ENCODE results near the gene AUTS2. TPM values are rescaled to one million over a fixed set of nuclear protein-coding genes. Genes with fewer than 3 reads are reported as not detected.

AUTS2 gene
- total and polyA plus RNA-seq, 7 experiments from 2014 or later: 0.40 to 31.7 (median 4.2) TPM

- H3K4me3 ChIP-seq (ENCODE audit: low read length): no peak overlapping the region
- no peaks in the 10 kb centered on the region for H3K36me3 ChIP-seq (ENCODE audit: control insufficient read depth in 2 of 3, insufficient read depth in 3 of 3, low read length in 3 of 3)
- peaks cover 0 to 8% (median 0%) of the 10 kb centered on the region in 5 donors for H3K36me3 Mint-ChIP-seq
- POLR2A ChIA-PET: no interaction called here
- H3K27me3 Mint-ChIP-seq: no peaks in the 10 kb centered on the region
- no peak overlapping the region for H3K4me3 Mint-ChIP-seq
- no peak overlapping the region for H3K27ac Mint-ChIP-seq
- H3K4me1 ChIP-seq (ENCODE audit: control insufficient read depth in 2 of 2, insufficient read depth in 2 of 2, low read length in 2 of 2): no peaks in the 10 kb centered on the region
- H3K4me1 Mint-ChIP-seq: no peaks in the 10 kb centered on the region
- no peaks in the 10 kb centered on the region for H3K27me3 ChIP-seq (ENCODE audit: control insufficient read depth in 2 of 2, insufficient read depth in 2 of 2, low read length in 2 of 2)
- no peaks in the 10 kb centered on the region for H3K9me3 ChIP-seq (ENCODE audit: control insufficient read depth in 2 of 3, low read length in 3 of 3)
- intact Hi-C loops (cut with micrococcal nuclease): no loop called here
- CTCF ChIA-PET: no interaction called here
- H3K27ac ChIP-seq (ENCODE audit: low read depth, low read length): no peak overlapping the region
- DNase-seq (no peak), ATAC-seq (no peak)
- H3K9me3 Mint-ChIP-seq: peaks cover 0 to 12% (median 6%) of the 10 kb centered on the region in 11 donors
Measured at GRCh38 chr7:70563960-70564359, 965.7 kb downstream of the AUTS2 start.

- Mint-ChIP-seq H3K36me3 (no peaks in the 10 kb centered on the region), H3K4me1 (no peaks in the 10 kb centered on the region), H3K4me3 (no peak overlapping the region), H3K27me3 (no peaks in the 10 kb centered on the region), H3K9me3 (peaks cover 0 to 5% (median 0%) of the 10 kb centered on the region in 11 donors), H3K27ac (no peak overlapping the region)
- no peak for DNase-seq
- Histone ChIP-seq H3K4me3 (ENCODE audit: low read length) (no peak overlapping the region), H3K9me3 (ENCODE audit: control insufficient read depth in 2 of 3, low read length in 3 of 3) (no peaks in the 10 kb centered on the region), H3K4me1 (ENCODE audit: control insufficient read depth in 2 of 2, insufficient read depth in 2 of 2, low read length in 2 of 2) (no peaks in the 10 kb centered on the region), H3K27me3 (ENCODE audit: control insufficient read depth in 2 of 2, insufficient read depth in 2 of 2, low read length in 2 of 2) (no peaks in the 10 kb centered on the region), H3K36me3 (ENCODE audit: control insufficient read depth in 2 of 3, insufficient read depth in 3 of 3, low read length in 3 of 3) (no peaks in the 10 kb centered on the region), H3K27ac (ENCODE audit: low read depth, low read length) (no peak overlapping the region)
- CTCF ChIA-PET: no interaction called here
- no peak for ATAC-seq
- intact Hi-C loops (cut with micrococcal nuclease): no loop called here
- POLR2A ChIA-PET: no interaction called here
Measured at GRCh38 chr7:70565721-70566370, 967.6 kb downstream of the AUTS2 start.

GRCh38 chr7:70566671-70567070 is 968.4 kb downstream of the AUTS2 start:
- H3K27ac Mint-ChIP-seq: no peak overlapping the region
- POLR2A ChIA-PET: no interaction called here
- H3K4me3 ChIP-seq (ENCODE audit: low read length): no peak overlapping the region
- DNase-seq (no peak), ATAC-seq (no peak)
- no peaks in the 10 kb centered on the region for H3K36me3 ChIP-seq (ENCODE audit: control insufficient read depth in 2 of 3, insufficient read depth in 3 of 3, low read length in 3 of 3)
- peaks cover 0 to under 1% (median 0%) of the 10 kb centered on the region in 7 donors for H3K4me1 Mint-ChIP-seq
- no peaks in the 10 kb centered on the region for H3K4me1 ChIP-seq (ENCODE audit: control insufficient read depth in 2 of 2, insufficient read depth in 2 of 2, low read length in 2 of 2)
- H3K4me3 Mint-ChIP-seq: no peak overlapping the region
- no peaks in the 10 kb centered on the region for H3K27me3 Mint-ChIP-seq
- intact Hi-C loops (cut with micrococcal nuclease): no loop called here
- no peaks in the 10 kb centered on the region for H3K9me3 ChIP-seq (ENCODE audit: control insufficient read depth in 2 of 3, low read length in 3 of 3)
- no peaks in the 10 kb centered on the region for H3K27me3 ChIP-seq (ENCODE audit: control insufficient read depth in 2 of 2, insufficient read depth in 2 of 2, low read length in 2 of 2)
- CTCF ChIA-PET: no interaction called here
- peaks cover 0 to 6% (median 0%) of the 10 kb centered on the region in 11 donors for H3K9me3 Mint-ChIP-seq
- no peak overlapping the region for H3K27ac ChIP-seq (ENCODE audit: low read depth, low read length)
- H3K36me3 Mint-ChIP-seq: no peaks in the 10 kb centered on the region

- Histone ChIP-seq H3K36me3 (ENCODE audit: control insufficient read depth in 2 of 3, insufficient read depth in 3 of 3, low read length in 3 of 3) (no peaks in the 10 kb centered on the region), H3K4me1 (ENCODE audit: control insufficient read depth in 2 of 2, insufficient read depth in 2 of 2, low read length in 2 of 2) (no peaks in the 10 kb centered on the region), H3K4me3 (ENCODE audit: low read length) (no peak overlapping the region), H3K9me3 (ENCODE audit: control insufficient read depth in 2 of 3, low read length in 3 of 3) (no peaks in the 10 kb centered on the region), H3K27ac (ENCODE audit: low read depth, low read length) (no peak overlapping the region), H3K27me3 (ENCODE audit: control insufficient read depth in 2 of 2, insufficient read depth in 2 of 2, low read length in 2 of 2) (no peaks in the 10 kb centered on the region)
- Mint-ChIP-seq H3K36me3 (no peaks in the 10 kb centered on the region), H3K4me3 (no peak overlapping the region), H3K27ac (no peak overlapping the region), H3K9me3 (peaks cover 0 to 6% (median 0%) of the 10 kb centered on the region in 11 donors), H3K4me1 (peaks cover 0 to 2% (median 0%) of the 10 kb centered on the region in 7 donors), H3K27me3 (no peaks in the 10 kb centered on the region)
- POLR2A ChIA-PET: no interaction called here
- CTCF ChIA-PET: no interaction called here
- ATAC-seq (no peak), DNase-seq (no peak)
- intact Hi-C loops (cut with micrococcal nuclease): no loop called here
Measured at GRCh38 chr7:70568674-70569334, 970.5 kb downstream of the AUTS2 start.

GRCh38 chr7:70569335-70569819 is 971.1 kb downstream of the AUTS2 start:
- no peak for ATAC-seq
- H3K4me1 ChIP-seq (ENCODE audit: control insufficient read depth in 2 of 2, insufficient read depth in 2 of 2, low read length in 2 of 2): no peaks in the 10 kb centered on the region
- POLR2A ChIA-PET: no interaction called here
- no peaks in the 10 kb centered on the region for H3K9me3 ChIP-seq (ENCODE audit: control insufficient read depth in 2 of 3, low read length in 3 of 3)
- H3K27me3 ChIP-seq (ENCODE audit: control insufficient read depth in 2 of 2, insufficient read depth in 2 of 2, low read length in 2 of 2): no peaks in the 10 kb centered on the region
- intact Hi-C loops (cut with micrococcal nuclease): no loop called here
- peaks cover 0 to 2% (median 0%) of the 10 kb centered on the region in 7 donors for H3K4me1 Mint-ChIP-seq
- peaks cover 0 to 6% (median 0%) of the 10 kb centered on the region in 11 donors for H3K9me3 Mint-ChIP-seq
- no peaks in the 10 kb centered on the region for H3K27me3 Mint-ChIP-seq
- no peaks in the 10 kb centered on the region for H3K36me3 ChIP-seq (ENCODE audit: control insufficient read depth in 2 of 3, insufficient read depth in 3 of 3, low read length in 3 of 3)
- H3K4me3 Mint-ChIP-seq: no peak overlapping the region
- no peak overlapping the region for H3K4me3 ChIP-seq (ENCODE audit: low read length)
- H3K27ac Mint-ChIP-seq: no peak overlapping the region
- no peaks in the 10 kb centered on the region for H3K36me3 Mint-ChIP-seq
- CTCF ChIA-PET: no interaction called here
- no peak overlapping the region for H3K27ac ChIP-seq (ENCODE audit: low read depth, low read length)
- no peak for DNase-seq

GRCh38 chr7:70570029-70570428 is 971.8 kb downstream of the AUTS2 start:
- no peaks in the 10 kb centered on the region for H3K9me3 ChIP-seq (ENCODE audit: control insufficient read depth in 2 of 3, low read length in 3 of 3)
- Mint-ChIP-seq H3K4me1 (peaks cover 0 to 2% (median 0%) of the 10 kb centered on the region in 7 donors), H3K36me3 (no peaks in the 10 kb centered on the region), H3K27ac (no peak overlapping the region), H3K9me3 (peaks cover 0 to 6% (median 0%) of the 10 kb centered on the region in 11 donors), H3K27me3 (no peaks in the 10 kb centered on the region), H3K4me3 (no peak overlapping the region)
- H3K4me1 ChIP-seq (ENCODE audit: control insufficient read depth in 2 of 2, insufficient read depth in 2 of 2, low read length in 2 of 2): no peaks in the 10 kb centered on the region
- H3K36me3 ChIP-seq (ENCODE audit: control insufficient read depth in 2 of 3, insufficient read depth in 3 of 3, low read length in 3 of 3): no peaks in the 10 kb centered on the region
- DNase-seq: no peak
- ATAC-seq: no peak
- no peak overlapping the region for H3K27ac ChIP-seq (ENCODE audit: low read depth, low read length)
- ChIA-PET CTCF (no interaction called here), POLR2A (no interaction called here)
- intact Hi-C loops (cut with micrococcal nuclease): no loop called here
- H3K4me3 ChIP-seq (ENCODE audit: low read length): no peak overlapping the region
- H3K27me3 ChIP-seq (ENCODE audit: control insufficient read depth in 2 of 2, insufficient read depth in 2 of 2, low read length in 2 of 2): no peaks in the 10 kb centered on the region

- Mint-ChIP-seq H3K27ac (no peak overlapping the region), H3K4me1 (peaks cover 0 to 2% (median 0%) of the 10 kb centered on the region in 7 donors), H3K4me3 (no peak overlapping the region), H3K36me3 (no peaks in the 10 kb centered on the region), H3K9me3 (peaks cover 0 to 6% (median 0%) of the 10 kb centered on the region in 11 donors), H3K27me3 (no peaks in the 10 kb centered on the region)
- CTCF ChIA-PET: no interaction called here
- intact Hi-C loops (cut with micrococcal nuclease): no loop called here
- no peaks in the 10 kb centered on the region for H3K27me3 ChIP-seq (ENCODE audit: control insufficient read depth in 2 of 2, insufficient read depth in 2 of 2, low read length in 2 of 2)
- DNase-seq (no peak), ATAC-seq (no peak)
- POLR2A ChIA-PET: no interaction called here
- H3K36me3 ChIP-seq (ENCODE audit: control insufficient read depth in 2 of 3, insufficient read depth in 3 of 3, low read length in 3 of 3): no peaks in the 10 kb centered on the region
- H3K27ac ChIP-seq (ENCODE audit: low read depth, low read length): no peak overlapping the region
- H3K4me3 ChIP-seq (ENCODE audit: low read length): no peak overlapping the region
- no peaks in the 10 kb centered on the region for H3K4me1 ChIP-seq (ENCODE audit: control insufficient read depth in 2 of 2, insufficient read depth in 2 of 2, low read length in 2 of 2)
- H3K9me3 ChIP-seq (ENCODE audit: control insufficient read depth in 2 of 3, low read length in 3 of 3): no peaks in the 10 kb centered on the region
Measured at GRCh38 chr7:70570961-70571360, 972.7 kb downstream of the AUTS2 start.

Data from naive thymus-derived CD4-positive, alpha-beta T cell (primary cell).